ENCODE measurements around the gene NPTXR.
"Not testable (repeated sequence)": the region's sequence is repeated elsewhere in the genome, so short reads cannot be mapped to it uniquely, and the experiment has no call there.

NPTXR gene

DNA sequence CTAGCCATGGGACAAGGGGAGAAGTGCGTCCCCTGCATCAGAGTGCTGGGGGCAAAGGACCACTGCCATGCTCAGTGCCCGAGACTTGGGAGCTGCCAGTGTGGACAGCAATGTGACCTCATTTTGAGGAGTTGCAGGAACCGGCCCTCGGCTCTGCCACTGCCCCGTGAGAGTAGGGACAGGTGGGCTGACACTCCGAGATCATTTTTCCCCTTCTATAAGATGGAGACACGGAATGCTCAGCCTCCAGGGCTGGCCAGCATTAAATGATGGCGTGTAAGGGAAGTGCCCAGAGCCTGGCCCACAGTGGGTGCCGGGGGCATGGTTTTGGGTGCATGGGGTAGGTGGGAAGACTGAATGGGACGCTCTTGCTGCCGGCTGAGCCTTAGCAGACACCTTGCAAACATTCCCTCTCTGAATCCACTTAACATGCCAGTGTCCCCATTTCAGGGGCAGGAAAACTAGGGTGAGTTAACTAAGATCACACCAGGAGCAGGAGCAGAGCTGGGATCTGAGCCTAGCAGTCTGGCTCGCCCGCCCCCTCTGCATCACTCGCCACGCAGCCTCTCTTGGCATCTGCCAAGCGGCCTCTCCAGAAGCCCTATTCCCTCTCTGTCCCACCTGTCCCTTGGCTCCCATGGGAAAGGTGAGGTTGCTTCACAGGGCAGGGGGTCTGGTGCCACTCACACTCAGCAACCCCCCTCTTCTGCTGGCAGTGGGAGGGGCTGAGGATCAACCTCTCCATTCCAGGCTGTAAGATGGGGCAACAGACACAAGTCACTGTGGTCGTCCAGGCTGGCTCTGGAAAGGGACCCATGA lies 13.6 kb downstream of the NPTXR start:
- DNase-seq = no peak

DNA sequence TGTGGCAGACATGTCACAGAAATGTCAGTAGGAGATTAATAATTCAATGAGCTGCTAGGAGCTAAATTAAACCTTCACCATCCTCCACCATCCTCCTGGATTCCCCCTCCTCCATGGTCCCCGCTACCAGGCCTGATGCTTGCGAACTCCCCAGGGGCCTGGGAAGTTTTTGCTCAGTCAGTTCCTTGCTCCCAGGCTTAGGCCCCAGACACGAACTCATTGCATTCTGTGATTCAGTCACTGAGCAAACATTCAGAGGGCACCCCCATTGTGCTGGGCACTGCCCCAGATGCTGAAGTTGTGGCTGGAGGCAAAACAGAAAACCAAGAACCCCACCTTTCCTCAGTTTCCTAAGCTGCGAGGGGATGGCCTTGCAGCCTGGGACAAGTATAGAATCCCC lies 14.3 kb downstream of the NPTXR start:
- no peak for DNase-seq

DNA sequence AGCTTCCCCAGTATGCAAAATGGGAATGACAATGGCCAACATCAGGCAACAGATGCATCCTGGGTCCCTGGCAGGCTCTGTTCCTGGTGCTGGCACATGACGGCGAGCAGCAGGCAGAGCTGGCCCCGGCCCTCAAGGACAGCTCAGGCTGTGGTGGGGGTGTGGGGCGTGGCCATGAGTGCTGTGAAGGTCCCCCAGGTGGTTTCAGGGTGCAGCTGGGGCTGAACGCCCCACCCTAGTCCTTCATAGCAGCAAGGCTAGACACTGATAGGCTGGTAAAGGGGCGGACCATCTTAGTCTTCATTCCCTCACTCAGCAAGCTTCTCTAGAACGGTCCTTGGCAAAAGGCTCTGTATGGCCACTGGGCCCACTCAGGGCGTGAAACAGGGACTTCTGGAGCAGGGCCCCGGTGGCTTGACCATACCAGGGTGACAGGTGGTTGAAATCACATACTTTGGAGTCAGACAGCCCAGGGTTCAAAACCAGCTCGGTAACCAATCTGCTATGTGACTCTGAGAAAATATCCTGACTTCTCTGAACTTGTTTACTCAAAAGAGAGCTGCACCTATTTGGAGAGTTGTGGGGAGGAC lies 15.1 kb downstream of the NPTXR start:
- DNase-seq = no peak

DNA sequence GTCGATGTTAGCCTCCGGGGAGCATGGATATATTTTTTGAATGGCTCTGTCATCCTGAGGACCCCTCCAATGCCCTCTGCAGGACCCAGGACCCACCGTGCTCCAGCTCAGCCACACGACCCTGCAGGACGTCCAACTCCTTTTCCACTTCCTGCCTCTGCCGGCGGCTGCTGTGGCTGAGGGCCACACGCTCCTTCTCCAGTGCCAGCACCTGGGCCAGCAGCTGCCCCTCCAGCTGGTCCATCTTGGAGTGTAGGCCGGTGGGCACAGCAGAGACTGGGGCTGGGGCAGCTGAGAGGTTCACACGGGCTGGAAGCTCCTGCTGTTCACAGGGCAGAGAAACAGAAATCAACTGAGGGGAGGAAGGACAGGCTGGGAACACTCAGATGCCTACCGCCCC lies 15.6 kb downstream of the NPTXR start:
- no peak for DNase-seq

DNA sequence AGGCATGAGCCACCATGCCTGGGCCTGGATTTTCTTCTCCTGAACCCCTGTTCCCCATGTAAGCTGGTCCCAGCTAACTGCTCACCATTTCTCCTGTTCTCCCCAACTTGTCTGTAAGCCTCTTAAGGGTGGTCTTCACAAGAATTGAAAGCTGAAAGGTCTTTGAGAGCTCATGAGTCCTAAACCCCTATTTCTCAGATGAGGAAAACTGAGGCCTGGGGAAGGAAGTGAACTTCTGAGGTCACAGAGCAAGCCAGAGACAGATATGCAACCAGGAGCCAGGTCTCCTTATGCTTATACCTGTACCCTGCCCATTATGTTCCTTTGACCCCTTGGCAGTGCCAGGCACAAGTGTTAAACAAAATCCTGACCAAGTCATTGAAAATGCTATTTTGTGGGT lies 16.3 kb downstream of the NPTXR start:
- DNase-seq = no peak

DNA sequence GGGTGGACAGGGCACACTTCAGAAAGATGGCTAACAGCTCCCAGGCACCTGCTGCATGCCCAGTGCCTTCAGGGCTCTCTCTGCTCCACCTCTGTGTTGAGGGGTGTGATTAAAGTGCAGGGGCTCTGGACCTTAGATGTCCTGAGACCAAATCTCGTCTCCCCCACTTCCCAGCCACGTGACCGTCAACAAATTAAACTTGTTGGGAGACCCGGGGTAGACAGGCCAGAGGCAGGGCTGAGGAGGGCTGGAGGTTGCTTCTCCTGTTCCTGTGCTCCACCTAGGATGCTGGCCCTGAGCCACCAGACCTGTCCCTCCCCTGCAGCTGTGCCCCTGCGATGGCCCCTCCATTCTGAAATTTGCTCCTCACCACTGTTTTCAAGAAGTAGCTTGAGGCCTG lies 17.0 kb downstream of the NPTXR start:
- no peak for DNase-seq

DNA sequence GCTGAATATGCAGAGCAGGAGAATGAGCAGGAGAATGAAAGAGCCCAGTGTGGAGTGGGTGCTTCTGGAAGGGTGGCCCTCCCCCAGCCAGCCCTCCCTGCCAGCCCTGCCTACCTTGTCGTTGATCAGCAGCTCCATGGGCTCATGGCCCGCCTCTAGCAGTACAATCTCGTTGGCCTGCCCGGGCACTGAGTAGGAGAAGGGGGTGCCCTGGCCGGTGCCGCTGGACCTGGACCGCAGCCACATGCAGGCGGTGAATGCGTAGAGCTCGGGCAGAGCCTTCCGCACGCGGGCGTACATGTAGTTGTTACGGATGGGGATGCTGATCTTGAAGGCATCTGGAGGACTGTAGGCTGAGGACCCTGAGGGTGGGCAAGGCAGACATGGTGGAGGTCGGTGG lies 17.4 kb downstream of the NPTXR start:
- no peak for DNase-seq

DNA sequence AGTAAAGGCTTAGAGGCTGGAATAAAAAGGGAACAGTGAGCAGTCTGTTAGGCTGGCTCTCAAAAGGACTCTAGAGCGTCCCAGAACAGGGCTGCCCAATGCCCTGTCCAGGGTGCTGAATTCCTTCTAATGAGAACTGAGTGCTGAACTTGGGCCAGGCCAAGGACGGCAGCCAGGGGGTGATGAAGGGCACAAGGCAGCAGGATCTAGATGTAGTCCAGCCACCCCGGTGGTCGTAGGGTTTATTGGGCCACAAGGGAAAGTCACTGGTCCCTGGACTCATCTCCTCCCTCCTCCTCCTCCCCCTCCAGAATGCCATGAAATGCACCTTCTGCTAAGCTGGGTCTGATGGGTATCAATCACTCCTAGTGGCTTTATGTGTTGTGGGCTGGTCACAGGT lies 19.2 kb downstream of the NPTXR start:
- no peak for DNase-seq

DNA sequence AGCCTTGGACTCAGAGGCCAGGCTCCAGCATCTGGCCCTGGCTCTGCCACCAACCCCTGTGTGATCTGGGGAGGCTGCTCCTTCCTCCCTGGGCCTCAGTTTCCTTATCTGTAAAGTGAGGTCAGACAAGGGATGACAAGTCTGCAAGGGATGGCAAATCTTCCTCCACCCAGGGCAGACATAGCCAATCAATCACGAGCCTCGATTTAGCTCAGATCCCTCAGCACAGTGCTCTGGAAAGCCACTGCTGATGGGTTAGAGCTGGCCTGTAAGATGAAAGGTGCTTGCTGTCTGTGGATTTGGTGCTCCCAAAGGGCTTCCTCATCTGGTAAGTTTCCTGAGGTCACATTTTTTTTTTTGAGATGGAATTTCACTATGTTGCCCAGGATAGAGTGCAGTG lies 20.2 kb downstream of the NPTXR start:
- no peak for DNase-seq

DNA sequence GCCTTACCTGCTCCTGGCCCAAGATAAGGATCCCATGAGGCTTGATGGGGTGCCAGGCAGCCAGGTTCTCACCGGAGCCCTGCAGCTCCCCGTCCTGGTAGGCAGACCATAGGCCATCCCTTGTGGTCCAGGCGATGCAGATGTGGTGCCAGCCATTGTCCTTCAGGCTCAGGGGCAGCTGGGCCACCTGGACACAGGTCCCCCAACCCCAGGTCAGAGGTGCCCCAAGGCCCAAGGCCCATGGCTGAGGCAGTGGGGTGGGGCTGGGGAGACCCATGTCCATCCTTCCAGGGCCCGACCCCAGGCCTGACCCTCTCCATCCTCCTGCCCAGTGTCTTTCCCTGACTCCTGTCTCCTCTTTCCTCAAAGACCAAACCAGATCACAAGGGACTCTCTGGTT lies 20.8 kb downstream of the NPTXR start:
- no peak for DNase-seq

DNA sequence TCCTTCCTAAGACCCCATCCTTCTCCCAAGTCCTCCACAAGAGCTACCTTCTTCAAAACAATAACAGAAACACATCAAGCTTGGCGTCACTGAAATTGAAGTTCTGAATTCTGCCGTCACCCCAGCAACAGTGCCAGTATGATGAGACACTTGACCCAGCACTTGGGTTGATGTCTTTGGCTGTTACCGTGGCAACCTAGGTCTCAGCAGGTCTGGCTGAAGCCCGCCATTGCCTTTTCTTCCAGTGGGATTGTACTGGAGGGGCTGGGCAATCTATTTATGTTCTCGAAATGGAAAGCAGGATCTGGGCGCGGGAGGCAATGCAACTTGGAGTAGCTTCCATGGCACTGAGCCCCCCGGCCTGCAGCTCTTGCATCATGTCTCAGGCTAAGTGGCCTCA lies 23.8 kb downstream of the NPTXR start:
- DNase-seq = no peak

DNA sequence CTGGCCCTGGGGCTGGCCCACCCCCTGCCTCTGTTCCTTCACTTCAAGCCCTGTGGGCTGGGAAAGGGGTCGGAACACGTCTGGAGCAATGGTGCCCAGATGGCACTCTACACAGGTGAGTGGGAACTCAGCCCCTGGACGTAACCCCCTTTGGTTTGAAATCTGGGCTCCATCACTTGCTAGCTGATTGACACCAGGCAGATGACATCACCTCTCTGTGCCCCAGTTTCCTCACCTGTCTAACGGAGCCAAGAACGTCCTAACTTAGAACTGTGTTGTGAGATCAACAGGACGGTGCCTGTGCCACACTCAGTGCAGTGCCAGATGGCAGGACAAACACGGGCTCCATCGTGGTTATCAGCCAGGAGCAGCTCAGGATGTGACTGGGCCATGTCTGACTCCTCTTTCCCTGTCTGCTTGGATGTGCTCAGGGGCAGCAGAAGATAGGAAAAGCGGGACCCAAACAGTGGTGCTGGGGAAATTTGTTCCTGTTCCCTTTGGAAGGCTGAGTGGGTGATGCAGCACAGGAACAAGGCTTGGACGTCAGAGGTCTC lies 24.4 kb downstream of the NPTXR start:
- no peak for DNase-seq

DNA sequence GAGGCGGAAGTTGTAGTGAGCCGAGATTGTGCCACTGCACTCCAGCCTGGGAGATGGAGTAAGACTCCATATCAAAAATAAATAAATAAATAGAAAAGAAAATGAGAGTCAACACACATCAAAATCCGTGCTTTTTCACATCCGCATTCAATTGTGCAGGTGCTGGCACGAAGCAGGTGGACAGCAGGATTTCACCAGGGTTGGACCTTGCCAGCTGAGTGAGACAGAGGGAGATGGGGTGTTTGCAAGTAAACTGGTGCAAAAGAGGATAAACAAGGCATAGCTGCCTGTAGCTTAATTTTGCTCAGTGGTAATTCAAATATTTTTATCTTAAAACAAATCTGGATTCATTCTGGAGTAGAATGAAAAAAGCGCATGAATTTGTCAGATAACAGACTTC lies 26.6 kb downstream of the NPTXR start:
- no peak for DNase-seq

DNA sequence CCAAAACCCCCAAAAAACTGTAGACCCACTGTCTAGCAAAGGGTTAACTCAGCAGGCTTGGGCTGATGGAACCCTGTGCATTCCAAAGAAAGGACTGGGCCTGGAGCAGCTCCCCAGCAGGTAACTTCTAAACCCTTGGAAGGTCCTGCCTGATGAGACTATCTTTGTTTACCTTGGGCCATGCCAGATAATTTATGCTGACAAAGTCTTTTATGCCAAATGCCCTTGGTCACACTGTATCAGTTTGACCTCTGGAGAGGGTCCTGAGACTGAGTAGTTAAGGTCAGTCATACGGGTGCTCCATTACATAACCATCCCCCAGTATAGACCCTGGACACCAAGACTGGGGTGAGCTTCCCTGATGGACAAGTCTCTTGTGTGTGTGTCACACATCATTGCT lies 28.0 kb downstream of the NPTXR start:
- no peak for DNase-seq

DNA sequence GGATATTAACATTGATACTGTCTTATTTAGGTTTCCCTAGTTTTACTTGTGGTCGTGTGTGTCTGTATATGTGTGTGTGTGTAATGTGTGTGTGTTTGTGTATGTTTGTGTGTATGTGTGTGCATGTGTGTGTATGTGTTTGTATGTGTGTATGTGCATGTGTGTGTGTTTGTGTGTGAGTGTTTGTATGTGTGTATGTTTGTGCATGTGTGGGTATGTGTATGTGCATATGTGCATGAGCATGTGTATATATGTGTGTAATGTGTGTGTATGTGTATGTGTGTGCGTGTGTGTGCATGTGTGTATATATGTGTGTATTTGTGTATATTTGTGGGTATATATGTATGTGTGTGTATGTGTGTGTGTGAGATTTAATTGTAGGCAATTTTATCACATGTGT lies 32.6 kb downstream of the NPTXR start:
- no peak for DNase-seq

DNA sequence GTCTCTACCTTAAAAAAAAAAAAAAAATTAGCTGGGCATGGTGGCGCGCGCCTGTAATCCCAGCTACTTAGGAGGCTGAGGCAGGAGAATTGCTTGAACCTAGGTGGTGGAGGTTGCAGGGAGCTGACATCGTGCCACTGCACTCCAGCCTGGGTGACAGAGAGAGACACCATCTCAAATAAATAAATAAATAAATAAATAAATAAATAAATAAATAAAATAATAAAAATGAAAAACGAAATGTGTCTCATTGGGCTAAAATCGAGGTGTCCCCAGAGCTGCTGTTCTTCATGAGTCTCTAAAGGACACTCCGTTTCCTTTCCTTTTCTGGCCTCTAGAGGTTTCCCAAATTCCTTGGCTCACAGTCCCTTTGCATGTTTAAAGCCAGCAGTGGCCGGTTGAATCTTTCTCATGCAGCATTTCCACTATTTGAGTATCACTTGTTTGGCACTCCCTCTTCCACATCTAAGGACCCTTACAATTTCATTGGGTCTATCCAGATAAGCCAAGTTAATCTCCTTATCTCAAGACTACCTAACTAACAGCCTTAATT lies 38.7 kb downstream of the NPTXR start:
- not testable (repeated sequence) for DNase-seq

DNA sequence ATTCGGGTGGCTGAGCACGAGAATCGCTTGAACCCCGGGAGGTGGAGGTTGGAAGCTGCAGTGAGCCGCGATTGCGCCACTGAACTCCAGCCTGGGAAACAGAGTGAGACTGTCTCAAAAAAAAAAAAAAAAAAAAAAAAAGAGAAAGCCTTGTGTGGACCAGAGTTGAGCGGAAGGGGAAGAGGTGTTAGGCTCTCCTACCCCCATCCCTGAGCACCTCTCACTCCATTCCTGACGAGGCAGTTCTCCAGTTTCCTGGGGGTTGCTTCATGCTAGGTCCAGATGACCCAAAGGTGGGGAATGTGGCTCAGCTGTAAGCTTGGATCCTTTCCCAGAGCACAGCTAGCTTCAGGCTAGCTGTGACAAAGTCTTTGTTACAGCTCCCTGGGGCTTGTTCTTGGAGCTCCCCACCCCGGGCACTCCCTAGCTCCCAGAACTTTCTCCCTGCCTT lies 41.1 kb downstream of the NPTXR start:
- no peak for DNase-seq

DNA sequence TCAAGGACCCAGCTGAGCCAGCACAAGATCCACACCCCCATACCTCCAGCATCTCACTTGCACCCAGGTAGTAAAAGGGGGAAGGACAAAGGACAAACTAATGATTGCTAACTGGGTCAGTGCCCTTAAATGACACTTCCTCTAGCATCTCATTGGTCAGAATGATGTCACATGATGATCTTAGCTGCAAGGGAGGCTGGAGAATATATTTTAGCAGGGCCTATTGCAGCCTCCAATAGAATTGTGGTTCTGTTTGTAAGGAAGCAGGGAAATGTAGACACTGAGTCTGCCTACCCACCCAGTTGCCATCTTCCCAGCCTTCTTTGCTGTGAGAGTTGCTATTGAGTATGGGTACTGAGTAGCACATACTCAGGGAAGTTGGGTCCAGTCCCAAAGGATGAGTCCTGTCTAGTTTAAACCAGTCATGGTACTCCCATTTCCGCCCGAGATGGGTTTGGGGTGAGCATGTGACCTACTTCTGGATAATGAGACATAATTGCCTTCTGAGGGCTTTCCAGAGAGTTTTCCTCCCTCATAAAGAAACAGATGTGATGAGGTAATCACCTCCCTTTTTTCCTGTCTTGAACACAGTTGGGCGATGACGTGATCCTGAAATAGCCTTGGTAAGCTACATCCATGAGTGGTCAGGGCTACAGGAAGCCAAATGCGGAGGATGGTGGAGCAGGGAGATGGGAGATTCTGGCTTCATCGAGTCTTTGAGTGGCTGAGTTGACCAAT lies 44.4 kb downstream of the NPTXR start:
- no peak for DNase-seq

DNA sequence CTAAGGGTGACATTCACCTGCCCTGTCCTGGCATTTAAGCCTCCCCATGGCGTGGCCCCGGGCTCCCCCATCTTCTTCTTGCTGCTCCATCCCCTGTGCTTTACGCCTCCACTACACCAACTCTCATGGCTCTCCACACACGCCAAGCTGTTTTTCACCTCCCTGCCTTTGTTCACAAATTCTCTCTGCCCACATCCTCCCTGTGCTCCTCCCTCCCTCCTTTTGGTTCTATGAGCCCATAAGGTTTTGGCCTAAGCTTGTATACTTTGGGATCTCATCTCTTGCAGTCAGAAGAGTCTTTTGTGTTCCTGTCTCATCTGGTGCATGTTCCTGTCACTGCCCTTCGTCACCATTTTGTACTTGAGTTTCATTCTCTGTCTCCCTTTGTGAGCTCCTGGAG lies 45.3 kb downstream of the NPTXR start:
- no peak for DNase-seq

DNA sequence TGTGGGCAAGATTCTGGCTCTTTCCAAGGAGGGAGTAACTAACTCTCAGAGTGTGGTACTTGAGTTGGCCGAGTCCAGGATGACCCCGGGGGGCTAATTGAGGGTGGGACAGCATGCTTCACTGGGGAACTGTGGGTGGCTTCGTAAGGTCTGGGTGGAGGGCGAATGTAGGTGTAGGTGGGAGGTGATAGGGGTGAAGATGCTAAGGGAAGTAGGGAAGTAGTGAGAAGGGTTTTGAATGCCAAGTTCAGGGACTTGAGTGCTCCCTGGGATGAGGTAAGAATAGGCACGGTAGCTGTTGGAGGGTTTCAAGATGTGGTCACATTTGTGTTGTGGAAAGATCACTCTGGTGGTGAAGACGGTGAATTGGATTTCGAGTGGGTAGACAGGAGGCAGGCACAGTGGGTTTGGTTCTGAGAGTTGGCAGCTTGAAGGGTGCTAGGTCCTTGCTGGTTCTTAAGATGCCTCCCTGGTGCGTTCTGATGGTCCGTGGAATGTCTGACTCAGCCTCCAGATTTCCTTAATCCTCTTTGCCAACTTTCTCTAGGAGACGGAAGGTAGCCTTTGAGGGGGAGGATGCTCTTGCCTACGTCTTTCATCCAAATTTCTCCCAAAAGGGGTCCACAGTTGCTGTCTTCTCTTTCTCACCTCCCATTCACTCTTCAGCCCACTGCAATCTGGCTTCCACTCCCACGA lies 47.4 kb downstream of the NPTXR start:
- DNase-seq = no peak

DNA sequence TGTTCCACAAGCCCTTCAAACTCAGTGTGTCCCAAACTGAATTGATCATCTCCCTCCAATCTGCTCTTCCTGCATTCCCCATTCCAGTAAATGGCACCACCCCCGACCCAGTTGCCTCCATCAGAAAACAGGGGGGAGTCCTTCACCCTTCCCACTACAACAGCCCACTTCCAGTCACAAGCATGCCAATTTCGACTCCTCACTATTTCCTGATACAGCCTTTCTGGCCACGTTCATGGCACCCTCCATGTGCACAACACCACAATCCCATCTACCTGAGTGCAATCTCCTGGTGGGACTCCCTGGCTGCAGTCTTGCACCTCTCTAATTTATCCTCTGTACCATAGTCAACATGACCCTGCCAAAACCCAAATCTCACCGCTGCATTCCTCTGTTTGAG lies 48.3 kb downstream of the NPTXR start:
- DNase-seq = no peak

DNA sequence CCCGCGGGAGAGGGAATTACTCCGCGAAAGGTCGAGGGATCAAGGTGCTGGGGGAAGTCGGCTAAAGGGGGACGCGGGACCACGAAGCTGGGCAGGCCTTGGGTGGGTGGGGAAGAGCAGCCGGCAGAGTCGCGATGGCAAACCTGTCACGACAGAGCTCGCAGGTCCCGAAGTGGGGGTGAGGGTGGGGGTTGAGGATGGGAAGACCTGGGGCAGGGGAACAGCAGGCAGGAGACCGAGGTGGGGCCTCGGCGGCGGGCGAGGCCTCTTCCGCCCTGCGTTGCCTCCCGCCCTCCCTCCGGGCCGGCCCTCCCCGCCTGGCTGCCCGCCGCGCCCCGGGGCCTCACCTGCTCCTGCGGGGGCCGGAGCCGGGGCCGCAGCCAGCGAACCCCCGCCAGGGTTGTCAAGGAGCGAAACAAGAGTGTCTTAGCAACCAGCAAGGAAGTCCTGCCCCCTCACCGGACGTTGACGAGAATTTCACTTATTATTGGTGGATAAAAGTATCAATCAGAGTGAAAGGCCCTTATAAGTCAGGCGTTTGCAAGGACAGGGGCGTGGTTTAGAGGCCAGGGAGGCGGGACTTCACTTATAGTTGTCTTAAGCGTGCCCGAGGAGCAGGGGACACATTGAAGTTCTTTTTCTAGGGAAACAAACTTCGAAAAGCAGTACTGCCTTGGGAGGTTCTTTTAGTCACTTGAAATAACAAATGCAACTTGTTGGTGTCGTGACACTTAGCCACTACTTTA lies 49.9 kb downstream of the NPTXR start, which contains the start of gene DNAL4:
Gene DNAL4 (minus strand): TSS at position 423 of the 746 bp plus-strand sequence. CDS start 11,412 bp downstream, outside the sequence.
- DNase-seq = peak; percentile 86

Data from effector CD4-positive, alpha-beta T cell (primary cell).